ENCODE results near the gene GBP5. TPM values are rescaled to one million over a fixed set of nuclear protein-coding genes. Genes with fewer than 3 reads are reported as not detected.
"Not testable (repeated sequence)": the region's sequence is repeated elsewhere in the genome, so short reads cannot be mapped to it uniquely, and the experiment has no call there.

GBP5 gene
- total RNA-seq, 1 experiment from 2014 or later = 0.08 TPM

DNA sequence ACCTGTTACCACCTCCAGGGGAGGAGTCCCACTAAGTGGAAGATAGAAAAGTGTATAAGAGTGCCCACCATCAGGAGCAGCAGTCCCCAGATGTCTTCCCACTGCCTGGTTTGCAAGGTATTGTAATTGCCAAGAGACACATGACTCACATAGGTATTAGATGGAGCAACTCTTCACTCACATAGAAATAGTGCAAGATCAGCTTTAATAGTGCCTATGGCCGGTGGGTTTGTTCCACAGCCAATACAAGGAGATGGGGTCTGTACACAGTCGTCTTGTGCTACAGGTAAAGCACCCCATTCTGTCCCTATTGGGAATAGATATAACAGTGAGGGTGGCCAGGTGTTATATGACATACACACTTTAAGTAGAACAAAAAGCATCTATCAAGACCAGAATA is 18.6 kb upstream of the GBP5 start:
- no peaks in the 10 kb centered on the region for H3K36me3 ChIP-seq
- H3K4me1 ChIP-seq = no peaks in the 10 kb centered on the region
- no peak overlapping the region for H3K4me3 ChIP-seq
- H3K27ac ChIP-seq = no peak overlapping the region
- no peaks in the 10 kb centered on the region for H3K27me3 ChIP-seq
- H3K9me3 ChIP-seq (replicated peaks) = no peaks in the 10 kb centered on the region
- DNase-seq = no peak

DNA sequence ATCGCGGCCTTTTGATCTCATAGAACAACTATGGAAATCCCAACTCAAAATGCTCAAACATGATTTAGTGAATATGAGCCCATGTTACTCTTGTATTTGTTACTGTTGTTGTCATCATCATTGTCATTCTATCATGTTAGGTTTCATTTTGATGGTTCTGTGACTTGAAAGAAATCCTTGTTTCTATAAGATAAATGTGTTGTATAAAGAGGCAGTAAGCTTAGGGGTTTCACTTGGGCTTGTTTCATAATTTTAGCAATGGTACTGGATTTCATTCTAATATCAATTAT is 15.3 kb upstream of the GBP5 start:
- Histone ChIP-seq H3K27me3 (no peaks in the 10 kb centered on the region), H3K36me3 (no peaks in the 10 kb centered on the region), H3K9me3 (replicated peaks) (no peaks in the 10 kb centered on the region), H3K4me1 (no peaks in the 10 kb centered on the region), H3K4me3 (no peak overlapping the region), H3K27ac (no peak overlapping the region)
- no peak for DNase-seq

DNA sequence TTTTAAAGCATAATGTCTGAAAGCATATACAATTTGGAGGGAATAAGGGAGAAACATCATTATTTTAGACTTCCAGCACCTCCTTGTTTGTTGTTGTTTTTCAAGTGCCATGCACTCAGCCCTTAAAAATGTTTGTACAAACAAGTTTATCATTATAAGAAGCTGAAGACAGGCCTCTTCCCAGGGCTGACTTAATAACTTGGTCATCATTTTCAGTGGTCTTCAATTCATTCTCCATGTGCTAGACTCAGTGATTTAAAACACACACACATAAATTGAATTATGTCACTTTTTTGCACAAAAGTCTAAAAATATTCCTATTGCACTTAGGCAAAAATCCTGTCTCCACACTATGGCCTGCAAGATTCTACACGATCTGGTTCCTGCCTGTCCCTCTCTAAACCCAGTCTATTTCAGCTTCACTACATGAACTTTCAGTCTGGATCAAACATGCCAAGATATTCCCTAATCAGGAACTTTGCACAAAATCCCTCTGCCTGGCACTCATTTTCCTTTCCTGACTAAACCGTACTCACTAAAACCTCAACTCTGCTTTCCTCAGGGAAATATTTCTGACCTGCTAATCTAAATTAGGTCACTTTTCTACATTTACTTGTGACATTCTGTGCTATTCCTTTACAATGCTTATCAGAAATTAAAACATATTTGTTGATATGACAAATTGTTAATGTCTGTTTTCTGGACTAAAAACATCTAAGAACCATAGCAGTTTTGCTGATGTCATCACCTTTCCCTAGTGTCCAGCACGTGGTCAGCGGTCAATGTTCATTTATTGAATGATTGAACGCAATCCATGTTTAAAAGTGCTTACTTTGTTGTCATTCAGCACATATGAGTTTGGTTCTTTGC is 14.8 kb upstream of the GBP5 start:
- no peak overlapping the region for H3K27ac ChIP-seq
- H3K4me3 ChIP-seq = no peak overlapping the region
- H3K9me3 ChIP-seq (replicated peaks) = no peaks in the 10 kb centered on the region
- no peaks in the 10 kb centered on the region for H3K36me3 ChIP-seq
- no peak for DNase-seq
- H3K27me3 ChIP-seq = no peaks in the 10 kb centered on the region
- no peaks in the 10 kb centered on the region for H3K4me1 ChIP-seq

DNA sequence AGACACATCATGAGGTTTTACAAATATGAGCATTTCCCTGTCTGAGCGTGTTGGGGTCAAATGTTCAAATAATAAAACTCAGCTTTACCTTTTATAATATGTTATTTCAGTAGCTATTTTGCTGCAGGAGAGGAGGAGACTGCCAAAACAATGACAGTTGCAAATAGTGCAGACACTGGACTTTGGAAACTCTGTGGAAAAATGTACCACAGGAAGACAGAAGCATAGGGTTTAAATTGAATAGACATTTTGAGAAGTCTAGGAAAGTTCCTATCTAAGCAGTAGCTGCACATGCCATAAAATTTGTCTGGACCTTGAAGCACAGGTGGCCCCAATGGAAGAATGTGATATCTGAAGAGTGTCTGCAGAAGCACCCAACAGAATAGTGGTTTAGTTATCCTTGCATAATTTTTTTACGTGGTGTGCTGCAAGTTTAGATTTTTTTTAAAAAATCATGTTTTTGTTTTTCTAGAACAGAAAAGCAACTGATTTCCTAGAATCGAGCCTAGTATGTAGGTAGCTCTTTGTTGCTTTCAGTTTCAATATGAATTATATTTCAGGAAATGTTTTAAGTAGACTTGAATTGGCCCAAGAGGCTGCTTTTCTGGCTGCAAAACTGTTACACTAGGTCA is 14.0 kb upstream of the GBP5 start:
- Histone ChIP-seq H3K4me1 (no peaks in the 10 kb centered on the region), H3K9me3 (replicated peaks) (no peaks in the 10 kb centered on the region), H3K27me3 (no peaks in the 10 kb centered on the region), H3K4me3 (no peak overlapping the region), H3K36me3 (no peaks in the 10 kb centered on the region), H3K27ac (no peak overlapping the region)
- DNase-seq = no peak

DNA sequence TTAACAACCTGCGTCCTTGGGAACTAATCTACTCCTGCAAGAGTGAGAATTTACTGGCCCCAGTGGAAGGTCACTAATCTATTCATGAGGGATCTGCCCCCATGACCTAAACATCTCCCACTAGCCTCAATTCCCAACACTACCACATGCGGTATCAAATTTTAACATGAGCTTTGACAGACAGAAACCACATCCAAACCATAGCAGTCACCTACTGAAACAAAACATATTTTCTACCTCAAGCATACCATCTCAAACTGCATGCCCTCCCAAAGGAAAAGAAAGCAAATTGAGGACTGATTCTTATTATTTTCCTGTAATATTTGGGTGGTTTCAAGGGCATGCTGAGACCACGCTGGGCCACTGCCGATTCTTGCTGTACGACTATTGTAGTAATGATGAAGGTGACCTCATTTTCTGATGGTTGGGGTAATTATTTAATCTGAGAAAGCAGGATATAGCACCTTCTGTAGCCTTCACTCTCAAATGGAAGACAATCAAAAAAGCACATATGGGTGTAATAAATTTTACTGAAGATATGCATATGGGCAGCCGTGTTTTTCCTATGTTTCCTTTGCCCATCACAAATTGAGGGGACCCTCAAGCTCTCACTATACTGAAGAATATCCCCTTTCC is 13.2 kb upstream of the GBP5 start:
- no peaks in the 10 kb centered on the region for H3K9me3 ChIP-seq (replicated peaks)
- H3K4me3 ChIP-seq = no peak overlapping the region
- H3K27me3 ChIP-seq = no peaks in the 10 kb centered on the region
- H3K36me3 ChIP-seq = no peaks in the 10 kb centered on the region
- no peak for DNase-seq
- no peaks in the 10 kb centered on the region for H3K4me1 ChIP-seq
- no peak overlapping the region for H3K27ac ChIP-seq

DNA sequence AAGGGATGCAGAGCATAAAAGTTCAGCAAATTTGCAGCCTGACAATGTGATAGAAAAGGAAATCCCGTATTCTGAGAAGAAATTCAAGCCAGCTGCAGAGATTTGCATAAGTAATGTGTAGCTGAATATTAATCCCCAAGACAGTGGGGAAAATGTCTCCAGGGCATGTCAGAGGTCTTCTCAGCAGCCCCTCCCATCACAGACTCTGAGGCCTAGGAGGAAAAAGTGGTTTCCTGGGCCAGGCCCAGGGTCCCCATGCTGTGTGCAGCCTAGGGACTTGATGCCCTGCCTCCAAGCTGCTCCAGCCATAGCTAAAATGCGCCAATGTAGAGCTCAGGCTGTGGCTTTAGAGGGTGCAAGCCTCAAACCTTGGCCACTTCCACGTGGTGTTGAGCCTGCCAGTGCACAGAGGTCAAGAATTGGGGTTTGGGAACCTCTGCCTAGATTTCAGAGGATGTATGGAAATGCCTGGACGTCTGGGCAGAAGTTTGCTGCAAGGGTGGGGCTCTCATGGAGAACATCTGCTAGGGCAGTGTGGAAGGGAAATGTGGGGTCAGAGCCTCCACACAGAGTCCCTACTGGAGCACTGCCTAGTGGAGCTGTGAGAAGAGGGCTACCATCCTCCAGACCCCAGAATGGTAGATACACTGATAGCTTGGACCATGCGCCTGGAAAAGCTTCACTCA is 11.6 kb upstream of the GBP5 start:
- DNase-seq; H3K4me1 ChIP-seq; H3K36me3 ChIP-seq; H3K4me3 ChIP-seq; H3K27ac ChIP-seq; H3K27me3 ChIP-seq; H3K9me3 ChIP-seq (replicated peaks): not testable (repeated sequence)

DNA sequence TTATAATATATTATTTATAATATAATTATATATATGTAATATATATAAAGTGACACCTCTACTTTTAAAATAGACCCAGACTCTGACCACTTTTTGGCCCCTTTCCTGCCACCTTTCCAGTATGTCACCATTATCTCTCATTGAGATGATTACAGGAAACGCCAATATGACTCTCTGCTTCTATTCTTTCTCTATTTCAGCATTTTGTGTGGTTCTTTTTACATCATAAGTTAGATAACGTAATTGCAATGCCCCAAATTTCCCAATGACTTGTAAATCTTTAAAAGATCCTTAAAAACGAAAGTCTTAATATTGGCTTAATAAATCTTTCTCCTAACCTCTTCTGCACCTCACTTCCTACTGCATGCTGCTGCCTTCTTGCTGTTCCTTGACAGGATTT is 8.1 kb upstream of the GBP5 start:
- Histone ChIP-seq H3K4me1 (no peaks in the 10 kb centered on the region), H3K27me3 (no peaks in the 10 kb centered on the region), H3K4me3 (no peak overlapping the region), H3K27ac (no peak overlapping the region), H3K9me3 (replicated peaks) (no peaks in the 10 kb centered on the region), H3K36me3 (no peaks in the 10 kb centered on the region)
- DNase-seq = no peak

DNA sequence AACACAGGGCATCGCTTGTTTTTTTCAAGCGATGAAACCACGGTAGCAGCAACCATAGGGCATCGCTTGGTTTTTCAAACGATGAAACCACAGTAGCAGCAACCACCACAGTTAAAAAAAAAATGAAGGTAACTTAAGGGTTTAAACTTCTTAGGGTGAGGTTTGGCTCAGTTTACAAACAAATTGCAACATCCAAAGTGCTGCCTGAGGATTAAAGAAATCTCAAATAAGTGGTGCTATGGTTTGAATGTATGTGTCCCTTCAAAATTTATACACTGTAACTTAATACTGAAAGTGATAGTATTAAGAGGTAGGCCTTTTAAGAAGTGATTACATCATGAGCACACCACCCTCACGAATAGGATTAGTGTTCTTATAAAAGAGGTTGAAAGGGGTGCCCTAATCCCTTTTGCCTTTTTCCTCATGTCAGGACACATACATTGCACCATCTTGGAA is 6.4 kb upstream of the GBP5 start:
- Histone ChIP-seq H3K36me3 (no peaks in the 10 kb centered on the region), H3K27me3 (no peaks in the 10 kb centered on the region), H3K9me3 (replicated peaks) (no peaks in the 10 kb centered on the region), H3K4me3 (no peak overlapping the region), H3K27ac (no peak overlapping the region), H3K4me1 (0 out of 2 replicates have a peak, but pooled peaks cover 3% of the 10 kb centered on the region)
- DNase-seq = no peak

DNA sequence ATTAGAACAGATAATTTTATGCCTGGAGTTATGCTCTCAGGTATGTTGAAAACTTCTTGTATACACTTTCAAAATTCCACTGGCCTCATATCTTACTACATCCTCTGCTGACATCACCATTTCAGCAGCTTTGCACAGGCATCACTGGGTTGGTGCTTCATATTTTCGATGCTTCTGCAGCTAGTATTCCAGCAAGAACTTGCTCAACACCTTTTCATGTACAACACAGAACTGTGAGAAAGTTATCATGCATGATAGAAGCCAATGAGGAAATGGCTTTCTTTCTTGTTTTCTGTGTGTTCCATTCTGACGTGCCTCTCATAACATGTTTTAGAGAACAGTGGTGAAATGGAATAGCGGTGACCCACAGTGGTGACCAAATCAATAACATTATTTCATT is 5.1 kb upstream of the GBP5 start:
- no peak for DNase-seq

DNA sequence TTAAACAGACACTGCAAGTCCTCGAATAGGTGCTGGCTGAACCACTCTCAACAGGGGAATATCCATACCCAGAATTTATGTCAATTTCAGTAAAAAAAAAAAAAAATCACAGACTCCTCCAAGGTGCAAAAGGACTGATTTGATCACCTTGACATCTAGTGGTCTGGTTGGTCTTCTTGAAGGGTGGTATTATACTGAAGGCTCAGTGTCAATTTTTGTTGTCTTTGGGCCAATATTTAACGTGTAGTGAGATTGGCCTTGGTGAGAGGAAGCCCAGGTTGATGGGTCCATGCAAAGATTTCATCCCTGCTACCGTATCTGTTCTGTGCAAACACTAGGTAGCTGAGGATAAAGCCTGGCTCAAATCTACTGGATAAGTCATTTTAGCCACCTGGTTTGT is 4.0 kb upstream of the GBP5 start:
- Histone ChIP-seq H3K27me3 (no peaks in the 10 kb centered on the region), H3K9me3 (replicated peaks) (no peaks in the 10 kb centered on the region), H3K36me3 (no peaks in the 10 kb centered on the region), H3K4me1 (0 out of 2 replicates have a peak, but pooled peaks cover 3% of the 10 kb centered on the region), H3K27ac (no peak overlapping the region), H3K4me3 (no peak overlapping the region)
- DNase-seq = no peak

More for the DNA sequence above, 5.1 kb upstream of the GBP5 start:
- Histone ChIP-seq H3K27ac (no peak overlapping the region), H3K9me3 (replicated peaks) (no peaks in the 10 kb centered on the region), H3K4me1 (0 out of 2 replicates have a peak, but pooled peaks cover 3% of the 10 kb centered on the region), H3K36me3 (no peaks in the 10 kb centered on the region), H3K27me3 (no peaks in the 10 kb centered on the region), H3K4me3 (no peak overlapping the region)

DNA sequence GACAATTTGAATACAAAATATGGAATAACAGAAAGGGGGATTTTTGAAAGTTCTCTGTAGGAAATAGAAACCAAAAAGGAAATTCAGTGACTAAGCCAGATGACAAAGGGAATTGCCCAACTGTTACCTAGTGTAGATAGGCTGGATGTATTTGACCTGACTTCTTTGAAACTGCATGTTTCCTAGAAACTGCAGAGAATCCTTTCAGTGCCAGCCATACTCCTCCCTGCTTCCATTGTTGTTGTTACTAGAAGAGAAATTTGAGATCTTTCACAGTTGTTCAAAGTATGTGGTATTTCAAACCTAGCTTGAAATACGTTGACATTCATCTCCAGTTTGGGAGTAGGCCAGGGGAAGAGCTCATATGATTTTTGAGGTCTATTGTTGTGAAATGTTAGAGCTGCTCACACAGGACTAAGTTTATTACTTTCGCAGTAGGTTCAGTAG is 1.8 kb upstream of the GBP5 start:
- DNase-seq = peak in 1 of 2 experiments; percentile 11
- Histone ChIP-seq H3K9me3 (replicated peaks) (no peaks in the 10 kb centered on the region), H3K4me3 (no peak overlapping the region), H3K4me1 (0 out of 2 replicates have a peak, but pooled peaks cover 3% of the 10 kb centered on the region), H3K27me3 (no peaks in the 10 kb centered on the region), H3K27ac (no peak overlapping the region), H3K36me3 (no peaks in the 10 kb centered on the region)

DNA sequence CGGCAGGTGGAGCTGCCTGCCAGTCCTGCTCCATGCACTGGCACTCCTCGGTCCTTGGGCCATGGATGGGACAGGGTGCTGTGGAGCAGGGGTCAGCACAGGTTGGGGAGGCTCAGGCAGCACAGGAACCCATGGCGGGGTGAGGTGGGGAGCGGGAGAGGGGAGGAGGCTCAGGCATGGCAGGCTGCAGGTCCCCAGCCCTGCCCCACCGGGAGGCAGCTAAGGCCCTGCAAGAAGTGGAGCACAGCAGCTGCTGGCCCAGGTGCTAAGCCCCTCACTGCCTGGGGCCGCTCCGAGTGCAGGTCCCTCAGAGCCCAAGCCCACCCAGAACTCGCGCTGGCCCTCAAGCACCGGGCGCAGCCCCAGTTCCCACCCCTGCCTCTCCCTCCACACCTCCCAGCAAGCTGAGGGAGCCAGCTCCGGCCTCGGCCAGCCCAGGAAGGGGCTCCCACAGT is 691 bp upstream of the GBP5 start:
- Histone ChIP-seq H3K4me3 (no peak overlapping the region), H3K27ac (no peak overlapping the region), H3K36me3 (no peaks in the 10 kb centered on the region), H3K9me3 (replicated peaks) (no peaks in the 10 kb centered on the region), H3K4me1 (0 out of 2 replicates have a peak, but pooled peaks cover 3% of the 10 kb centered on the region), H3K27me3 (no peaks in the 10 kb centered on the region)
- DNase-seq = no peak

DNA sequence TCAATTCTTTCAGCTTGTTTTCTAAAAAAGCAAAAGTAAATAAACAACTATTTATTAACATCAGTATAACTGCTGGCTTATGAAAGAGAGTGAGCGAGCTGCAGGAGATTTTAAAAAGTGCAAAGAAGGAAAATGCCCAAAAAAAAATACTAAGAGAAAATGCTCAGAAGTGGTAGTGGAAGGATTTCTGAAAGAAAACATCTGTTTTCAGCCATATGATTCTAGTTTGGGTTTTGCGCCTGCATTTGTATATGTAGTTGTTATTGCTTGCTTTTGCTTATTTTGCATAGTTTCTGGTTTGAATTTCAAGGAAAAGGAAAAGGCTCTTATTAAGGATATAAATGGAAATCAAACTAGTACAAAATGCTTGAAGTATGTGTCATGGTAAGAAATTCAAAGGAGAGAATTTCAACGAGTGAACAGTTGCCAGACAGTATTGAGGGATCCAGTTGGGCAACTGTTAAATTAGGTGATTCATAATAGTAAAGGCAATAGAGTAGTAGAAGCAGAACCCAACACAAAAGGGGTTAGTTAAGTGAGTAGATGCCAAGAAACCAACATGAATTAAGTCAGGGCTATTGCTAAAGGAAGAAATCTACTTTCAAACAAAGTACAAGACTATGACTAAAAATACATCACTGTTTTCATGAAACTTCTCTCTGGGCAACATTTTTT is 1.2 kb downstream of the GBP5 start:
- Histone ChIP-seq H3K4me3 (no peak overlapping the region), H3K9me3 (replicated peaks) (no peaks in the 10 kb centered on the region), H3K36me3 (no peaks in the 10 kb centered on the region), H3K27me3 (no peaks in the 10 kb centered on the region), H3K4me1 (0 out of 2 replicates have a peak, but pooled peaks cover 3% of the 10 kb centered on the region), H3K27ac (no peak overlapping the region)
- DNase-seq = no peak

DNA sequence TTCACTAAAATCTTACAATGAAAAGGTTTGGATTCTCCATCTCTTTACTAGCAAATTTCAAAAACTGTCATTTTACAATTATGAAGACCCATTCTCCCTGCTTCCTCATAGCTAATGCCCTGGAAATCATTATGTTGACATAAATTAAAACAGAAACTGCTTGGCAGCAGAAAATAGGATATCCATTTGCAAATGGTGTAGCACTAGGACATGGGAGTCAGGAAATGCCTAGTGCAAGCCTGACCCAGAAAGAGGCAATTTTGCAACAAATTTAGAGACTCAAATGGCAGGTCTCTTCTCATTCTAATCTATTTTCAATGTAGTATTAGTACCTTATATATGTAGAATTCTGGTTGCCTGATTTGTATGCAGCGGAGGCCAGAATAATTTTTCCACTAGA is 2.2 kb downstream of the GBP5 start:
- no peaks in the 10 kb centered on the region for H3K36me3 ChIP-seq
- no peaks in the 10 kb centered on the region for H3K9me3 ChIP-seq (replicated peaks)
- H3K4me1 ChIP-seq = 0 out of 2 replicates have a peak, but pooled peaks cover 3% of the 10 kb centered on the region
- DNase-seq = no peak
- no peaks in the 10 kb centered on the region for H3K27me3 ChIP-seq
- no peak overlapping the region for H3K27ac ChIP-seq
- no peak overlapping the region for H3K4me3 ChIP-seq

Measured in SJCRH30 (cell line).